Stimulated activated CD8-positive, alpha-beta memory T cell treated with anti-CD3 and anti-CD28 coated beads, Interleukin-4, amount 100 ng/mL, for 24 hours (primary cell): Measurements from ENCODE around the gene IGSF3.

Experiments
- DNase-seq: peaks from one replicate; pipeline ENCODE4 v3.0.0-alpha.2; 2020; ENCODE audit warnings: low read depth

Gene IGSF3

DNA sequence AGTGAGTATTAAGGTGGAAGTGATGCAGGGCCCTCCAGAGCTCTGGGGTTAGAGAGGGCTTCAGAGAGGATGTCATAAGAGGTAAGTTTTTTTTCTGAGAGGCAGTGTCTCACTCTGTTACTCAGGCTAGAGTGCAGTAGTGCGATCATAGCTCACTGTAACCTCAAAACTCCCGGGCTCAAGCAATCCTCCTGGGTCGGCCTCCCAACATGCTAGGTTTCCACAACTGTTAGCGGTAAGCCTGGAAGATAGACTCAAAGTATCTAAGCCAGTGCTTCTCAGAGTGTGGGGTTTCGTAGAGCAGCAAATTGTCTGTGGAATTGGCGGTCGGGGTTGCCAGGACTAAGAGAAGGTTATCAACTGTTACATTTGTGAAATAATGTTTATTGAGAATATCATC is 18.6 kb upstream of the IGSF3 start:
- DNase-seq = no peak

DNA sequence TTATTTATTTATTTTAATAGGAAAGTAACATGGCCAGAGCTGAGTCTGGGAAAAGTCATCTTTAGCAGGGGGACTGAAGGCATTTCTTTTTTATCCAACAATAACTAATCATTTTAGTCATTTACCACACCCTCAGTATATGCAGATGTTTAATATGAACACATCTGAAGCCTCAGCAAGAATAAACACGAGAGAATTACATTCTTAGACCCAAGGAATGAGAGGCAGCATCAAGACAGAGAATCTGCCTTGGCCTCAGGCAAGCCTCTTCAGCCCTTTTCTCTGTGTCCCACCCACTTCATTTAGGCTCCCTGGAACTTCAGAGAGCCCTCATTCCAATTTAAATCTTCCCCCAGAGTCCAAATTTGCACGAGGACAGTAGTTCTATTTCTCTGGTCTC is 17.0 kb upstream of the IGSF3 start:
- DNase-seq = no peak

DNA sequence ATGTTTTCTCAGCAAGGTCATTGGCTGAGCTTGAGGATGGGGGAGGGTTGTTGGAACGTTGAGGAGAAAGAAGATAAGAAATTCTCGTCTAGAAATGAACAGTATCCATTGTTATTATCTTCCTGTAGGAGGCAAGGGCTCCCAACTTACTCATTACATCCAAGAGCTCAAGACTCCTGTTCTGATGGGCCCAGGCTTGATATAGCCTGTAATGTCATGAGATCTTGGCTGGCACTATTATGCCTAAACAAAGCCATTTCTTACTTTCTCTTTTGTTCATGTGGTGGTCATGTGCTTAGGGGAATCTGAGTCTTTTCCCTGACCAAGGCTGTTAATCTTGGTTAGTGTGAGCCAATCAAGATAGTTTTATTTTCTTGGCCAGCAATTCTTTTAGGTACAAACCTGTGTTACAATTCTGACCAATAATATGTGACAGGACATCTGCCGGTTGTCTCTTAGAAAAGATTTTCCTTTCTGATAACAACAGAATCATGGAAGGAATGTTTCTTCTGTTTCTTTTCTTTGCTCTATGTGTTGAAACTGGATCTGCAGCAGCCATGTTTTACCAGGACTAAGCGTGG is 15.2 kb upstream of the IGSF3 start:
- no peak for DNase-seq

DNA sequence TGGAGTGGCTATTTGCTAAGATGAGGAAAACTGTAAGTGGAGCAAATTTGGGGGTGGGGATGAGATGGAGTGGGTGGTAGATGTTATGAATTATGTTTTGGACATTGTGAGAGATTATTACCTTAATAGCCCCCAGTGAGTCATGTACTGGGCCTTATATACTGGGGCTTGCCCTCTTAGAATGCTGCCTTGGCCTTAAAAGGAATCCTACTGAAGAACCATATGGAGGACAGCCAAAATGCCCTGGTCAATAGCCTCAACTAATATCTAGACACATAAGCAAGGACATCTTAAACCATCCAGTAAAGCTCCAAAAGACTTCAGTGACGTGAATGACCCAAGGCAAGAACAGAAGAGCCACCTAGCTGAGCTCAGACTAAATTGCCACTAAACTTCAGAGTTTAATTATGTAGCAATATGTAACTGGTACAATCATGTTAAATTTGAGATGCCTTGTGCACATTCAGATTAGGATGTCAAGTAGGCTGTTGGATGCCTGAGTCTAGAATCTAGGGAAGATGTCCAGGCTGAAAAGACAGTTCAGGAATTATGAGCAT is 13.9 kb upstream of the IGSF3 start:
- no peak for DNase-seq

DNA sequence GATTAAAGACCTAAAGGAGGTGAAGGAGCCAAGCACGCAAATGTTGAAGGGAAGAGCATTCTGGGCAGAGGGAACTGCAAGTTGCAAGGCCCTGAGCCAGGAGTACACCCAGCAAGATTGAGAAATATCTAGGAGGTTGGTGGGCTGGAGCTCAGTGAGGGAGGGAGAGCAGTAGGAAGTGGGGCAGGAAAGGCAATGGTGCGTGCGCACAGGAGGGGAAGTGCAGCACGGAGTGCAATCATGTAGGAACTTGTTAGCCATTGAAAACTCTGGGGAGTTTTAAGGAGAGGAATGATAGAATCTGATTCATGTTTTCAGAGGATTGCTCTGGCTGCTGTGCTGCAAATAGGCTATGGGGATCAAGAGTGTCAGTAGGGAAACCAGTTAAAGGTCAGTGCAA is 13.2 kb upstream of the IGSF3 start:
- no peak for DNase-seq

GRCh38 chr1:116679828-116680628 is 12.5 kb upstream of the IGSF3 start:
- no peak for DNase-seq

DNA sequence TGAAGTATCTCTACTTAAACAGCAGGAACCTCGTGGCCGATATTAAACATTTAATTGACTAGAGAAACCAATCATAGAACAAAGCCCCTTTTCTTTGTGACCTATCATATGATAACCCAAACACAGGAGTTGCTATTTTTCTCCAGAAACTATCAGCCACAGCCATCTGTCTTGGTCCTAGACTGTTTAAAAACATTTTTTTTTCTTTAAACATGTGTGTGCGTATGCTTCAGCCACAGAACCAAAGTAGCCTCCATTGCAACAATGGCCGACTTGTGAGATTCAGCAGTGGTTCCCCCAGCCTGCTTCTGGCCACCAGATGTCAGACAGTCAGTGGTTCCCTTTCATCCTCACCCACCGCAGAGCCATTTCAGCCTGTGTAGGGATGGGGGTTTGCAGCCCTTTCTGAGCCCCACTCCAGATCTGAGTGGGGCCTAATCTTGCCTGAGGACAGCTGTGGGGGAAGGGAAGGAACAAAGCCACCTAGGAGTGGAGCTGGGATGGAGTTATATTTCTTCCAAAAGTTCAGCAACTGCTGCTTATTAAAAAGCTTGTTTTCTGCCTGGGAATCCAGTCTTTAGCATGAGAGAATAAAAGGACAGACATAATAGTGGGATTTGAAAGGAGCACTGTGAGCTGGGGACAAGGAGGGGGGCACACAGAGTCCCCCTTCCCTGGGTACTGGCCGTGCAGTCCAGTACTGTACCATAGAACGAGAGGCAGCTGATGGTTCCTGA is 11.7 kb upstream of the IGSF3 start:
- no peak for DNase-seq

DNA sequence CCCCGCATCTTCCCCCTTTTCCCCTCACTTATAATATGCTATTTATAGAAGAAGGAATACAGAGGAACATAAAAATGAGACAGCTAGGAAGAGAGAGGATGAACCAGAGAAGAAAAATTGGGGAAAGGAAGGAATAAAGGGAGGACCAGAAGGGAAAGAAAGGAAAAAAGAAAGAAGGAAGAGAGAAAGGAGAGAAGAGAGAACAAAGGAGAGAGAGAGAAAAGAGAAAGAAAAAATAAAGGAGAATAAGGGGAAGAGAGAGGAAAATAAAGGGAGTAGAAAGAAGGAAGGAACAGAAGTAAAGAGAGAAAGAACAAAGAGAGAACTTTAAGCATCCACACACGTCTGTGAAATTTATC is 11.2 kb upstream of the IGSF3 start:
- no peak for DNase-seq

DNA sequence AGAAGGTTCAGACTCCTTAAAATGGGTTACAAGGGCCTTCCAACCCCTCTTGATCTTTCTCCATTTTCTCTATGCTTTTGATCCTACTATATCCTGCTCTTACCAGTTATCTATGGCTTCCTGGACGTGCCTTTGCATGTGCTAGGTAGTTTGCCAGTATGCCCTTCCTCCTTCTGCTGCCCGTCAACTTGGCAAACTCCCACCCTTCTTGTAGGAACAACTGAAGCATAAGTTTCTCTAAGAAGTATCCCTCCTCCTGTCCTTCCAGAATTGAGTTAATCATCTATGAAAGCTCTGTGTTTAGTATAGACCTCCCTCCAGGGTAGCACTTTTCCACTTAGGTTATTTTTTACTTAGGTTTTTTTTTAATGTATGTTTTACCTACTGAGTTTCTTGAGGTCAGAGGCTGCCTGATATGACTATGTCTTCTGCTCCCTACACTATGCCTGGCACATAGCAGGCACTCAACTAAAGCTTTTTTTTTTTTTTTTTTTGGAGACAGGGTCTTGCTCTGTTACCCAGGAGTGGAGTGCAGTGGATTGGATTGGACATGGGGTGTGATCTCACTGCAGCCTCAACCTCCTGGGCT is 10.0 kb upstream of the IGSF3 start:
- no peak for DNase-seq

- no peak for DNase-seq
Observed at GRCh38 chr1:116676291-116676690, 8.8 kb upstream of the IGSF3 start.

DNA sequence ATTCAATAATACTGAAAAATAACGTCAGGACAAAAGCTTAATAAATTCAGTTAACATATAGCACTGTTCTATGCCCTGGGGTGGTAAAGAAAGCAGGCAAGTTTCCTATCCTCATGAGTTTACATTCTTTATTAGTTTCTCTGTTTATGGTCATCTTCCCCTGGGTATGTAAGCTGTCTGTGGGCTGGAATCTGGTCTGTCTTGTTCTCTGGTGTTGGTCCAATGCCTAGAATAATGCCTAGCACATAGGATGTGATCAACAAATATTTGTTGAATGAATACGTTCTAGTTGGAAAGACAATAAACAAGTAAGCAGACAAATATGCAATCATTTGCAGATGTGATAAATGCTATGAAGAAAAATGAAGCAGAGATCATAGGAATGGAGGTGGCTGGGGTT is 7.2 kb upstream of the IGSF3 start:
- DNase-seq = no peak

GRCh38 chr1:116674011-116674531 is 6.5 kb upstream of the IGSF3 start:
- no peak for DNase-seq

DNA sequence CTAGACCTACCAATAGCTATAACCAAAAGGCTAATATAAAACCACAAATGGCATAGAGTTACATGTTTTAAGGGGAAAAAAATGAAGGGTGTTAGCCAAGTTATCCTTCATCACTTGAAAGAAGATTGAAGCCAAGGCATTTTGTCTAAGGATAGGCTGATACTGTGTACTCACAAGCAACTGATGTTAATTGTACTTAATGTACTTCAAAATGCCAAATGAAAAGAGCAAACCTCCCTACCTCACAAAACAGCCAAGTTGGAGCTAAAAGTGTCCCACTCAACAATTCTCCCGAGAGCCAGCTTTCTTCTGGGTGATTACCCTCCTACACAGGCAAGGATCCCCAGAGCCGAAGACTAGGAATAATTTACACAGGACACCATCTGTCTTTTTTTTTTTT is 4.4 kb upstream of the IGSF3 start:
- DNase-seq = no peak

GRCh38 chr1:116671072-116671760 is 3.7 kb upstream of the IGSF3 start:
- no peak for DNase-seq

GRCh38 chr1:116668277-116668676 is 744 bp upstream of the IGSF3 start:
- DNase-seq = no peak

DNA sequence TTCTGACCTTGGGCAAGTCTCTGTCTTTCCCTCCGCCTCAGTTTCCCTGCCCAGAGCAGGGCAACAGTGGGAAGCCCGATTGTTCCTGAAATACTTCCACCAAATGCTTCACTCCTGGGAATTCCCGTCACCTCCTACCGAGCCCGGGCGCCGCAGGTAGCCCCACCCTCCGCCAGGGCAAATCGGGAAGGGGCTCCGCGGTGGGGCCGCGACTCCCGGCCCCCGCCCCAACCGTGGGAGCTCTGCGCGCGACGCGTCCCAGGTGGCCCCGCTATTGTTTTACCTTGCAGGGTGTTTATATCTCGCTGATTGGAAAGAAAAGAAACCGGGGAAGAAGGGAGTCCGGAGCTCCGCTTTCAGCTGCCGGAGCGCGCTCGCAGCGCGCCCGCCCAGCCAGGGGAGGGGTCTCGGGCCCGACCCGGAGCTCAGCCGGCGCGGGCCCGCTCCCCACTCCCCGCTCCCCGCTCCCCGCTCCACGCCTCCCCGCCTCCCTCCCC is 407 bp downstream of the IGSF3 start:
- DNase-seq = no peak

GRCh38 chr1:116666187-116667077 is 1.1 kb downstream of the IGSF3 start:
- no peak for DNase-seq

DNA sequence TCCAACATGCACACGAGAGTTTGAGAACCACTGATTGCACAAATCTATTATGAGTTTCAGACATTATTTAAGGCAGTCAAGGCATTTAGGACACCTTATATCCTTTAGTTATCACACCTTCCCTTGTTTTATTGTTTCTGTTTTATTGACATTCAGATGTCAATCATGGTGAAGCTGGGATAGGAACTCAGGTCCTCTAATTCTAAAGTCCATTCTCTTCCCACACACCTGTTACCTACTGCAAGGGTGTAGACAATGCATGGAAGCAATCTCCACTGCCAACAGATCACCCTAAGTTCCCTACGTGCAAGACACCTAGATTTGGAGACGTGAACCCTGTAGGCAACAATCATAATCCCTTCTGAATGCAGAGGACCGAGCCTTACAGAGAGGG is 2.6 kb downstream of the IGSF3 start:
- DNase-seq = no peak

DNA sequence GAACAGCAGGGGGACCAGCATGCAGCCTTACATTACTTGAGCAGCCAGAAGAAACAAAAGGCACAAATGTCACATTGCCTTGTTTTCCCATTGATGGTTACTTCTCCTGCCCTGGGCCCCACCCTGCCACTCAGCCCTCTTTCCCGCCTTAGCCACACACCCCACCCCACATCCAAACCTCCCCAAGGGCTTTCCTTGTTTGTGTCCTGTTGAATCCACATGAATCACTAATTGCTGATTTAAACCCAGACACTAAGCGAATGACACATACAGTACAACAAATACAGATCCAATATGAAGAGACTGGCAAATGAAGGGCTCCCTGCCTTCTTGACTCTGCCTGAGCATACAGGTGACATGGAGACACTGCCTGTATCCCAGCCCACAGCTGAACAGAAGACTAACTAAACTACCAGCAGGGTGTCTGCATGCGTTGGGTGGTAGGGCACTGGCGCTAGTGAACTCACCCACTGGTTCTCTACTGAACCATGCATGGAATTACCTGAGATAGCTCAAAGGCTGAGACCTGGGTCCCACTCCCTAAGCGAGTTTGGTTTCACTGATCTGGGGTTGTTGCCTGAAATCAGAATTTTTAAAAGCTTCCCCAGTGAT is 3.1 kb downstream of the IGSF3 start:
- no peak for DNase-seq

- DNase-seq = no peak
Observed at GRCh38 chr1:116663821-116664220, 3.7 kb downstream of the IGSF3 start.
